NCI-H2227 (cell line): ENCODE measurements around the gene MTHFSD.

Experiments
- DNase-seq: peaks from one replicate; lab custom pipeline; 2025; ENCODE audit not compliant: unreplicated experiment; lab: John Stamatoyannopoulos, UW

MTHFSD gene

DNA sequence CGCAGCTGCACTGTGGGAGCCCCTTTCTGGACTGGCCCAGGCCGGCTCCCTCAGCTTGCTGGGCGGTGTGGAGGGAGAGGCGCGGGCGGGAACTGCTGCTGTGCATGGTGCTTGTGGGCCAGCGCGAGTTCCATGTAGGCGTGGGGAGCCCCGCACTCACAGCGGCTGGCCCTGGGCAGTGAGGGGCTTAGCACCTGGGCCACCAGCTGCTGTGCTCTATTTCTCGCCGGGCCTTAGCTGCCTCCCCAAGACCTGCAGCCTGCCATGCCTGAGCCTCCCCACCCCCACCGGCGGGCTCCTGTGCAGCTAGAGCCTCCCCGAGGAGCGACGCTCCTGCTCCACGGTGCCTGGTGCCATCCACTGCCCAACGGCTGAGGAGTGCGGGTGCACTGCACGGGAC is 1.7 kb downstream of the MTHFSD start:
- no peak for DNase-seq

DNA sequence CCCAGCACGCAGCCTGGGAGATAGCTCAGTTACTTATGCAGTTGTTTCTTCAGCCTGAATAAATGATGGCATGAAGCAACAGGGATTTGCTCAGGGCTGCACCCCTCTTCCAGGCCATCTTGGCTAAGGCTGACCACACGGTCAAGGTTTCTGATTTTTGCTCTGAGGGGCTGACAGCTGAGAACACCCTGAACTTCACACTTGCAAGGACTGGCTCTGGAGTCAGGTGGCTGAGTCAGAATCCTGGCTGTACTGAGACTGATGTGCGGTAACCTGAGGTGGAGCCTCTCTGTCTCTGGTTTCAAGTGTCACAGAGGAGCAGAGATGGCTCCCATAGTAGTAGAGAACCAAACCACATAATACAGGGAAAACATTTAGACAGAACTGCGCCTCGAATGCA is 4.8 kb downstream of the MTHFSD start:
- no peak for DNase-seq

DNA sequence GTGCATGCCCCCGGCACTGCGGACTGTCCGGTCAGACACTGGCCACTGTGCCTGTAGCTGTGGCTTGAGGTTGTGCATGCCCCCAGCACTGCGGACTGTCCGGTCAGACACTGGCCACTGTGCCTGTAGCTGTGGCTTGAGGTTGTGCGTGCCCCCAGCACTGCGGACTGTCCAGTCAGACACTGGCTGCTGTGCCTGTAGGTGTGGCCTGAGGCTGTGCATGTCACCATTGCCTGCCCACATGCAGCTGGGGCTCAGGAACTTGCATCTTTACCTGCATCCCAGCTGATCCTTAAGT is 5.2 kb downstream of the MTHFSD start:
- no peak for DNase-seq

DNA sequence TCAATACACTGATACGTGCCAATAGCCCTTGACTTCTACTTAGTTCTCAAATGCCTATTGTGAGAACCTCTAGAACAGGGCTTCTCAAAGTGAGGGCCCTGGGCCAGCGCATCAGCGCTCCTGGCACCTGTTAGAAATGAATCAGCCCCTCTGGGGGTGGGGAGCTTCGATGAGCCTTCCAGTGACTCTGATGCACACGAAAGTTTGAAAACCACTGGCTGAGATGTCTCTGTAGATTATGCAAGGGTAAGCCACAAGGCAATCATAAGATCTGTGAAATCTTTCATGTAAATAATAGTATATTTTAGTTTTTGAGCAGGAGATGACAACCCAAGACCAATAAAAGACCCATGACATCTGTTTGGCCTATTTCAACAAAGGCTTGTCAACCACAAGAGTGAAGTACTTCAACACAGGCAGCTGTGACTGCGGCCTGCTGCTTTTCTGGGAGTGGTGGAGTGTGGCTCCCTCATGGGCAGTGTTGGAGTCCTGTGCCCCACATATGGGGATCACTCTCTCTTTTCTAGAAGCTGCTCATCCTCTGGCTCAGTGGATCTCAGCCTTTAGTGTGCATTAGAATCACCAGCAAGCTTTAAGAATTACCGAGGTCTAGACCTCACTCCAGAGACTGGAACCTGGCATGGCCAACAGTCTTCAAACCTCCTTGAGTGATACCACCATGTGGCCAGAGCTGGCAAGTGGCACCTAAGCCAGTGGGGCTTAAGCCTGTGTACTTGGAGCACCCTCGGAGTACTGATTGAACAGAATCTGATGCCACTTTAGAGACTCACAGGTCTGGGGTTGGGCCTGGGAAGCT is 5.8 kb downstream of the MTHFSD start:
- DNase-seq = no peak

DNA sequence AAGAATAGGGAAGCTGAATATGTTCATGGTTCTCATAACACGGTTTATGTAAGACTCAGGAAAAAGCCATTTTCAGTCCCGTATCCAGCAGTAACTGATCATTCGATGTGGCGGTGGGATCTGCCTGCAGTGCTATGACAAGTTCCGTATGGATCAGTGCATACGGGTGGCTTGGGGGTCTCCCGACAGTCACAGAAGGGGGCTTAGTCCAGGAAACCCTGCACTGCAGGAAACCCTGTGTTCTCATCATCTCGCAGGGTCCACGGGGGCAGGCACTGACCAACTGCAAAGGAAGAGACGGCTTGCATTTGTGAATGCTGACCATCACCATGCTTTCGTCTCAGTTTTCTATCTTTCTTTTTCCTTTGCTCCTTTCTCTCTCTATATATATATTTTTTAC is 7.7 kb downstream of the MTHFSD start:
- DNase-seq = no peak

DNA sequence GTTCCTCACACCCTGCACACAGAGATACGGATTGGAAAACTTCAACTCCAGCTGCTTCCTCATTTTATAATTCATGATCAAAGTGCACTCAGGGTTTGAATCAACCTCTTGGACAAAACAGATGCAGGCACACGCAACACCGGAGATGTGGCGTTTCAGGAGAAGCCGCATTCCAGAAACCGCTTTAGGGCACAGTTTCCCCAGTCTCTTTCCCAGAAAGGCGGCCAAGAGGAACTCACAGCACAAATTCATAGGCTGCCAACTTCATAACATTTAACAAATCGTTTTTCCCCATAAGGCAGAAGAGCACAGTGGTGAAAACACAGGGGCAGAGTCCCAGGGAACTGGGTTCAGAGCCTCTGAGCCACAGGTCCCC is 8.4 kb downstream of the MTHFSD start:
- DNase-seq = no peak

DNA sequence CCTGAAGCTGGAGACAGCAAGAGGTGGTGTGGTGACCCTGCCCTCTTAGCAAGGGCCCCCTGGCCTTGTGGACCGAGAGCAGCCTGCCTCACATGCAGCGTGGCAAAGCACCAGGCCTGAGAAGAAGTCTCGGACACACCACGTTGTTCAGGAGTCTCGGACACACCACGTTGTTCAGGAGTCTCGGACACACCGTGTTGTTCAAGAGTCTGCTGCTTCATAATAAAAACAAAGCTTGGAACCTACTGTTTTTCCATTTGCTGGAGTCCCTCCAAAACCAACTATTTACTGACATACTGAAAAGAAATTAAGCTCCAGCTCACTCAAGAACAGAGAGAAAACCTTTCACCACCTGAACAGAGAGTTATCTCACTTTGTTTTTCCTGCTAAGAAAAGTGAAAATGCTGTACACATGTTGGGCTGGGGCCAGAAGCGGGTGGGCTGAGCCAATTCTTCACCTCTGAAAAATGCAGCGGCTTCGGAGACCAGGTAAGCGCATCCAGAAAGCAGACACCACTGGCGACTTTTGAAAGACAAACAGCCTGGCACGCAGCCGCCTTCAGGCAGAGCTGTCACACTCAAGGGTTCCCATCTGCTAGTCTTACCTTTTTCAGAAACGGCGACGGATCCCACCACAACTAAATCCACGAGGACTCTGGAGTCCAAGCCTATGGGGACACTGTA is 8.9 kb downstream of the MTHFSD start:
- no peak for DNase-seq

DNA sequence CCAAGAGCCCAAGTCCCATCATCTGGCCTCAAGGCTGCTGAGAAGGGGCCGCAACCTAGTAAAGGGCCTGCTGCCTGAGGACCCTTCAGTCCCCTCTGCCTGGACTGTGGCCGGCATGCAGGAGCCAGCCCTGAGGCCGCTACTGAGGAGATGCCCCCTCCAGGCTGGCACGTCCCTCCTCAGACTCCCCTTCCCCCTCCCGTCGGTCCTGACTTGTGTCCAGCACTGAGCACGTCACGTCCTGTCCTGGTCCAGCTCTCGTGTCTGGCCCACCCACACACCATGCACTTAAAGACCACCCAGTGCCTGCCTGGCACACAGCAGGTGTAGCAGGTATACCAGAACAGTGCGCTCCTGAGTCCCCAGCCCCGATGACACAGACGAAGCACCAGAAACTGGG is 9.6 kb downstream of the MTHFSD start:
- no peak for DNase-seq

DNA sequence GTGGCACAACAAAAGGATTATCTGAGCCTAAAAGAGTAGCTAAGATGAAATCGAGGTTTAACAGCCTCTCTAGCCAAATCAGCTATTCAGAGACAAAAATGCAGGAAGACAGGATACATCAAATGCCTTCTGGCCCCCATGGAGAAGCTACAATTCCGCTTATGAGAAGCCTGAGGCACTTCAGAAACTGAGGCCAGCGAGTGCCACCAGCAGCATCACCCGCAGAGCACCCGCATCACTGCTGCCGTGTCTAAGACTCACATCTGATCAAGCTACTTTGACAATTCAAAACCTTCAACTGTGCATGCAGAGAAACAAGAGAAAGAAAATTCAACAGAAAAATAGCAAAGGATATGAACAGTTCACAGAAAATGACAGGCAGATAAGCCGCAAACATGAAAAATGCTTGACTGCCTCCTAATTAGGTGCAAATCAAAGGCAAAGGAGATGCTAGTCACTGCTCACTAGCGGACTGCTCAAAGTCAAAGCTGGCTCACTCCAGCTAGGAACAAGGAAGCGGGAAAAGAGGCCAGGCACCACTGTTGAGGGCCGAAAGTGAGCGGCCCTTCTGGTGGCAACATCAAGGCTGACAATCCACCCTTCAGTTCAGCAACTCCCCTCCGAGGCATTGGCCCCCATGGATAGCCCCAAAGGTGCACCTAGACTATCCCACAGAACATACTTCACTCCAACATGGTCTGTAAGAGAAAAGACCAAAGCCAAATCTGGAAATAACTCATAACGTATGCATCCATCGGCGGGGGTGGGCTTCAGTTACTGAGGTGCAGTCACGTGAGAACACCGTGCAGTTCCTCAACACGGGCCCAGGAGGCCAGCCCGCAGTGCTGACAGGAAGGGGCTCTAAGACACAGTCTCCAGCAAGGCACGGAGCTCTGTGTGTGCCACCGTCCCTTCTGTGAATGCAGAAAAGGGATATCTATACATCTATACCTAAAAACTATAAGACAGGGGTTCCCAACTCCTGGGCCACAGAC is 12.0 kb downstream of the MTHFSD start:
- no peak for DNase-seq

DNA sequence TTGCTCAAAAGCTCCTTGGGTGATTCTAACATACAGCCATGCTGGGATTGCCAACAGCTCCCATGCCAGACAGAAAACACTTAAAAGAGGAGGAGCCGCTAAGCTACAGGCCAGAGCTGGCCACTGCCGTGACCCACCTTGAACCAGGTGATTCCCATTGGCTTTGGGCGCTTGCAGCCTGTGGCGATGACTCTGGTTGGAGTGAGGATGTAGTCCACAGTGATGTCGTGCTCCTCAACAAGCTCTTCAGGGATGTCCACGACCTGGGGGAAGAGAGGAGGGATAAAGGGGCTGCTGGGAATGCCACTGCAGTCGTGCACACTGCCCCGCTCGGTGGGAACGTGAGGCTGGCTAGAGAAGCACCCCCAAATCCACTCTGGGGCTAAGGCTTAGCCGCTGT is 13.5 kb downstream of the MTHFSD start:
- no peak for DNase-seq

DNA sequence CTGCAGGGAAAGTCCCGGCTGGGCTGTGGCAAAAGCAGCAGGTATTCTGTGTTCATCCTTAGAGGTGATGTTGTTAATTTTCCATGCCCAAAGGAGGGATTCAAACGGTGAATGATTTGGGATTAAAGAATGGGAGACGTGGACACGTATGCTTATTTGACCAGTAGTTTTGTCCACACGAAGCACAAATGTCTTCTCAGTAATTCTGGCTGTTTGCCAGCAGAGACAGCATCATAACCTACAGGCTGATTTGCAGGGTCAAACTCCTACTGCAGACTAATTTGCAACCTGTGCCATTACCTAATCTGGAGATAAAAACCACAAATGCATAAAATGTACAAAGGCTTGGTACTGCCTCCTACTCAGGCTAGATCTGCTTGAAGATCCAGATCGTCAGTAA is 14.1 kb downstream of the MTHFSD start:
- DNase-seq = no peak

DNA sequence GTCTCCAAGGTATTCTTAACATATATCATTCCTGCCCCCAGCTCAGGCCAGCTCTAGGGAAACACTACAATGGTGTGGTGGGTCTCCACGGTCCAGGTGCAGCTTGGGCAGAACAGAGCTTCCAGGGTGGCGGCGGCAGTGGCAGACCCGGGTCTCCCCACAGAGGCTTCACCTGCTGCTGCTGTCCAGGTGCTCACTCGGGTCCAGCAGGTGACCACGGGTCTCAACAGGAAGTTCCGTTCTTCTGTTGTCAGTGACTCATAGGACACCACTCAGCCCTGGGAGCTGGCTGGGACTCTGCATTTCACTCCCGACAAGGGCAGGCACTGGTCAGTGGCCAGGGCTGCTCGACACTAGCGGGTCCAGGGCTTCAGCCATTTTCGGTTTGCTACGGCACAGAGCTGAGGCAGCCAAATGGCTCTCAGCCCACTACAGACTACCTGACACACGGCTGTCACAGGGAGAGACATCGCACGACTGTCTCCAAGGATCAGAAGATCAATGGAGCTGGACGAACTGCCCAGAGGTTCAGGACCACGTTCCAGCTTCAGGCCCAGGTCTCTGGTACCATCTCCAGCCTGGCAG is 16.7 kb downstream of the MTHFSD start:
- no peak for DNase-seq

DNA sequence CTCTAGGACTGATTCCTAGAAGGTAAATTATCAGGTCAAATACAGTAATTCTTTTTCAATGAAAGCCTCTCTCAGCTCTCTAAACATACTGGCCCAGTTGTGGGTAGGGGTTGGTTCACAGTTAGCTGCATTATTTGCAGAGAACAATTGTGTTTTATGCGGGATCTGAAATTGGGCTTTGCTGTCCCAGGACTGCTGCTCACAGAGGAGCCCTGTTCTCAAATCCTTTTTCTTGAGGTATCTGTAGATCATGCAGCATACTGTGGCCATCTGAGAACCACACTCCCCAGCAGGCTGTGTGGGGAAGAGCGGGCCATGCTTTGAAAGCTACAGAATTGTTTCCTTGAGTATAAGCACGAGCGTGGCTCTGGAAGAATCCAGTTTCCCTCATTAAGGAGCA is 17.5 kb downstream of the MTHFSD start:
- no peak for DNase-seq

DNA sequence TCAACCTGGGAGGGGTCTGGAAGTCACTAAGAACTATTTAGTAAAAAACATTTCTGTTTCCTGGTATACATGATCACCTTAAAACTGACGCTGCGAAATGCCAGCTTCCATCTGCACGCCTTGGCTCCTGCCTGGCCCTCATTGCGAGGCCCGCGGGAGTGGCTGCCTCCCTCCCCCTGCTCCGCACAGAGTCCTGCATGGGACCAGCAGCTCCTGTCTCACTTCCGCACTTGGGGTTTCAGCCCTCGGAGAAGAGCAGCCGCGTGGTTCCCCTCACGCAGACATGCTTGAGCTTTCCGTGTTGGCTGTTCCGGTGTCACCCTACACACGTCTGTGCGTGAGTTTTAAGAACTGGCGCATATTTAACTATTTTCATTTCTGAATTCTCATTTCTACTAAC is 18.4 kb downstream of the MTHFSD start:
- DNase-seq = no peak

DNA sequence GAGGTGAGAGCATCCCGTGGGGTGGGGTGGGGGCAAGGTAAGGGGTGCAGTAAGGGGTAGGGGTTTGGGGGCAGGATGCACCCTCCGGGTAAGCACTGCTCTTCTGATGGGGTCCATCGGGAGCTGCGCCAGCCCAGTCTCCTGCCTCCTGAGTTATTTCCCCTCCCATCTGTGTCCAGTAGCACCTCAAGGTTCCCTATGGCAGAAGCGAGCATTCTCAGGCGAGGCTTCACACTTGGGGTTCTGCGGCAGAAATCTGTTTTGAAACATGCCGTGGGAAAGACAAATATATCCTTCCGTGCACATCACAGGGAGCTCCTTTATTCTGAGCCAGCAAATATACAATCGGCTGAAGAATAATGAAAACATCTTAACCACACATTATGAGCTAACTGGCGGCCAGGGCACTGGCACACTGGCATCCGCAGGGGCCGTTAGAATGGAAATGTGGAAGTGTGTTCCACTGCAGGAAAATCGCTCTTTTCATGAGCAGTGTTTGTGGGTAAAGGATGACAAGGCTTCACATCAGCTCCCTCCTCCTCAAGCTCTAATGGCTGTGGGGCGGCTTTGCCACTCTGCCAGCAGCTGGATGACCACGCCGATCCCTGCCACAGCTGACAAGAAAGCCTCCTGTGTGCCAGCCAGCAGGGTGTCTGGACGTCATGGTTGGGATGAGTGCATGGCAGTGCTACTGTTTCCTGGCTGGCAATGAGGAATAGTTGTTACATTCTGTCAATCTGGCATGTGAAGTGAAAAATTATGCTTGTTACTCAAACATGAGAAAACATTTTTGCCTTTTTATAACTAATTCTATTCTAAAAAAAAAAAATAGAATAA is 20.0 kb downstream of the MTHFSD start:
- DNase-seq = no peak

DNA sequence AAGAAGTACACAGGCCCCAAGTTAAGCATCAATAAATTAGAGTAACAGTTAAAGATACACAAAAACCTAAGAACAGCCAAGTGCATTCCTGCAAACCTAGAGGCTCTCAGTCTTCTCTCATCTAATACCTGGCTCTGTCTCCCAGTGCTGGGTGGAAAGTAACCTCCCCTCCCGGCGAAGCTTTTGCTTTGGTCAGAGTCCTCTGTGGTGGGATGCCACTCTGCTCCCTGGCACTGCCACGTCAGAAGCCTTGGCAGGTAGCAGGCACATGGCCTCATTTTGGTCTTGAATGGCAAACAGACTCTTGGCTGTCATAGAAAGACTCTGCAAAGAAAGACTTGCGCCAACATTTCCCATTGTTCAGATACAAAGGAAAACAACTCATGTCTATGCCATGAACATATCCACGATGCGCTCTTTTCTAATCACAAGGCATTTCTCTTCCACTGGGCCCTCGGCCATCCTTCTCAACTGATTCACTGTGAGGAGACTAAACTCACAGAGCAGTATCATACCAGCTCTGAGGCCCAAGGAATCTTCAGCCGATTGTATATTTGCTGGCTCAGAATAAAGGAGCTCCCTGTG is 21.2 kb downstream of the MTHFSD start:
- no peak for DNase-seq

DNA sequence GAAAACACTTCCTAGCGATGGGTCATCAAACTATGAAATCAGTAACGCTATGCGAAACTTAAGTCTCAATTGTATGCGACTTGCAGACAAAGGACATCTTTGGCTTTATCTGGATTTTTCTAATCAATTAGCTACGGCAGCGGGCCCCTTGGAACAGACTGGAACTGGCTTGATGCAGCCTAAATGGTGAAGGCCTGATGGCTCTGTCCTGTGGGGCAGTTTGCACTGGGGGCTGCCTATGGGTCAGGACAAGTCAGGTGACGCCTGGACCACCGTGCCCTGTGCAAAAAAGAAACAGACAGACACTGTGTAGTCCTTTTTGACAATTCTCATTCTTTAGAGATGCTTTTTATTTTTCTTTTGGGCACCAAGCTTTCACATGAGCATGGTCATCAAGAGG is 22.0 kb downstream of the MTHFSD start:
- DNase-seq = no peak

DNA sequence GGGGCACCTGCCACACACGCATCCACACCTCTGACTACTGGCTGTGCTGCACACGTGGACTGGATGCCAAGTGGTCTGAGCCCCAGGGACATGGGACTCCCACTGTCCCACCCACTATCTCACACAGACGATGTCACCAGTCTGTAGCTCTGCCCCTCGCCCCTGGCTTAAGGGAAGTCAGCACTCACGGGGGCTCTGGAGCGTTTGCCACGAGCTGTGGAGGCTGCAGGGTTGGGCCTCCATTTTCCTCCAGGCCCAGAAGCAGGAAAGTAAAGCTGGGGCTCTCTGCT is 22.6 kb downstream of the MTHFSD start:
- DNase-seq = no peak

DNA sequence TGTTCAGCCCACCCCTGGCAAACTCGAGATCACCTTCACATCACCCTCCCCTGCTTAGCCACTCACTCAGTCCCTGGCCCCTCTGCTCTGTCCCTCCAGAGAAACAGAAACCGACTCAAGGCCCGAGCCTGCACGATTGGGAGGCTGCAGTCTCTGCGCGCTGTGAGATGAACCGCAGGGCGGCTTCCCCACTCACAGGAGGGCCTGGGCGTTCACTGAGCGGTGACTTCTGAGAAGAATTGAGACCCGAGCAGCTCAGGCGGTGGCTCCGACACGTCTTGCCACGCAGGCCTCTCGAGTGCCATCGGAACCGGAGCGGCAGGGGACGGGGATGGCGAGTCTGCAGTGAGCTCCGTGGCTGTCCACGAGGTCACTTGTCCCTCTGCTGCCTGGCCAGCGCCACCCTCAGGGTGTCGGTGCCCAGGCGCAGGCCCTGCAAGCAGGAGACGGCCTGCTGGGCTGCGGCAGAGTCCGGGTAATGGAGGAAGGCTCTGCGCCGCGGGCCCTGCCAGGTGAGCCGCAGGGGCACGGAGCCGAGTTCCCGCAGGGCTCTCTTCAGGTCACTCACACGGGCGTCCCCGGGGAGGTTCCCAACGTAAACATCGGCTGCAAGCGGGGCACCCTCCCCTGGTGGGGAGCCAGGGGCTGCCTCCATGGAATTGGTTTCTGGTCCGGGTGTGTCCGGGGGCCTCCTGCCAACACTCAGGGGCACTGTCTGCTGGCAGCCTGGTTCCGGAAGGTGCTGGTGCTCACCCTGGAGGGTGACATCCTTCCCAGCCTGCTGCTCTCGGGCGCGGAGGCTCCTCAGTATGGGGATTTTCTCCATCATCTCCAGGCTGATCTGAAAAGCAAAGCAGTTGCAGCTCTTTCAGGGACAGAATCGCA is 23.2 kb downstream of the MTHFSD start:
- DNase-seq = no peak

DNA sequence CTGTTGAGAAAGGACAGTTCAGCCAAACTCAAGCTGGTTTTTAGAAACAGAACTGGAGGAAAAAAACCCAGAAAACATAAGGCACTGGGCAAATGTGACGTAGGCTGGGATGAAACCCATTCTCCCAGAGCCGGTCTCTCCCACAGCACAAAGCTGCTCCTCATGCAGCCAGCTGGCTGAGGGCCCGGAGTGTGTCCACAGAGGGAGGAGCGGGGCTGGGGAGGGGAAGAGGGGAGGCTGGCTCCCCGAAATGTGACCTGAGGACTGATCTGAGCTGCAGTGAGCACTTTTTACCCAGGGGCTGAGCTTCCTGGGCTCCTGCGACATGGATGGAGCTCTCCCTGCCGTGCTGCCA is 23.9 kb downstream of the MTHFSD start:
- no peak for DNase-seq
